NT2/D1 (cell line): ENCODE data around the gene LRRC25.

Experiments used
- SUZ12 ChIP-seq: IDR thresholded peaks from 2 replicates; pipeline ENCODE4 v1.6.1; 2011; ENCODE audit not compliant: insufficient read length, insufficient read depth; ENCODE audit errors: extremely low read depth
- YY1 ChIP-seq: IDR thresholded peaks from 2 replicates; pipeline ENCODE4 v1.6.1; 2011; ENCODE audit not compliant: insufficient read length, insufficient read depth
- ZNF274 ChIP-seq: IDR thresholded peaks from 2 replicates; pipeline ENCODE4 v1.6.1; 2011; ENCODE audit warnings: mild to moderate bottlenecking, low read depth, low read length

GRCh38 chr19:18421371-18421959 is 24.0 kb upstream of the LRRC25 start:
- TF ChIP-seq YY1, result no peak
- TF ChIP-seq ZNF274, result no peak
- no peak for TF ChIP-seq SUZ12
